ENCODE results near the gene TMEM221. TPM values are rescaled to one million over a fixed set of nuclear protein-coding genes. Genes with fewer than 3 reads are reported as not detected.
A peak's percentile ranks its signal among the peaks of the same experiment; 100 is the strongest.

The TMEM221 gene
- total RNA-seq, 1 donor from 2014 or later, result 6.0 TPM

- no peak for DNase-seq (ENCODE audit: low spot score in 2 of 2, unreplicated experiment in 2 of 2)
- H3K27me3 Mint-ChIP-seq (ENCODE audit: low read depth), result no peaks in the 10 kb centered on the region
- no peaks in the 10 kb centered on the region for H3K36me3 Mint-ChIP-seq
- H3K4me3 Mint-ChIP-seq, result no peak overlapping the region
- peaks cover 8% of the 10 kb centered on the region for H3K4me1 Mint-ChIP-seq
- no peak for TF ChIP-seq CTCF (IDR thresholded peaks at IDR 0.05; ENCODE audit: unreplicated experiment)
- no peak overlapping the region for H3K27ac Mint-ChIP-seq
- no peaks in the 10 kb centered on the region for H3K9me3 Mint-ChIP-seq
Measured at GRCh38 chr19:17490411-17490810, 41.9 kb upstream of the TMEM221 start.

GRCh38 chr19:17489392-17490030 is 41.0 kb upstream of the TMEM221 start:
- peak overlapping the region; percentile 15 for H3K27ac Mint-ChIP-seq

GRCh38 chr19:17488593-17489391 is 40.3 kb upstream of the TMEM221 start:
- Mint-ChIP-seq H3K9me3 (no peaks in the 10 kb centered on the region), H3K4me3 (peak overlapping the region; percentile 60), H3K27me3 (ENCODE audit: low read depth) (no peaks in the 10 kb centered on the region), H3K4me1 (peaks cover 8% of the 10 kb centered on the region), H3K27ac (peak overlapping the region; percentile 69), H3K36me3 (no peaks in the 10 kb centered on the region)
- peak; percentile 80 to 84 for DNase-seq (ENCODE audit: low spot score in 2 of 2, unreplicated experiment in 2 of 2)
- TF ChIP-seq CTCF (IDR thresholded peaks at IDR 0.05; ENCODE audit: unreplicated experiment), result no peak

More at GRCh38 chr19:17489392-17490030, 41.0 kb upstream of the TMEM221 start:
- H3K36me3 Mint-ChIP-seq, result no peaks in the 10 kb centered on the region
- no peak for DNase-seq (ENCODE audit: low spot score in 2 of 2, unreplicated experiment in 2 of 2)
- no peak for TF ChIP-seq CTCF (IDR thresholded peaks at IDR 0.05; ENCODE audit: unreplicated experiment)
- peaks cover 8% of the 10 kb centered on the region for H3K4me1 Mint-ChIP-seq
- H3K9me3 Mint-ChIP-seq, result no peaks in the 10 kb centered on the region
- no peaks in the 10 kb centered on the region for H3K27me3 Mint-ChIP-seq (ENCODE audit: low read depth)
- H3K4me3 Mint-ChIP-seq, result no peak overlapping the region

GRCh38 chr19:17487284-17488121 is 39.0 kb upstream of the TMEM221 start:
- H3K36me3 Mint-ChIP-seq, result no peaks in the 10 kb centered on the region

More at GRCh38 chr19:17487284-17488121, 39.0 kb upstream of the TMEM221 start:
- no peaks in the 10 kb centered on the region for H3K27me3 Mint-ChIP-seq (ENCODE audit: low read depth)
- no peaks in the 10 kb centered on the region for H3K9me3 Mint-ChIP-seq
- no peak overlapping the region for H3K27ac Mint-ChIP-seq
- no peak overlapping the region for H3K4me3 Mint-ChIP-seq
- no peak for DNase-seq (ENCODE audit: low spot score in 2 of 2, unreplicated experiment in 2 of 2)
- TF ChIP-seq CTCF (IDR thresholded peaks at IDR 0.05; ENCODE audit: unreplicated experiment), result no peak
- peaks cover 8% of the 10 kb centered on the region for H3K4me1 Mint-ChIP-seq

Measured in mesothelial cell of epicardium (in vitro differentiated cells).